OCI-LY1 (cell line): ENCODE data around the gene TIMP3.

ENCODE experiments used
- H2AFZ ChIP-seq: fragments of 200-600 bp; sonication (generic), shearing (Covaris generic); 2 replicates; pipeline ENCODE4 v1.6.0; 2014; ENCODE audit warnings: antibody characterized with exemption, mild to moderate bottlenecking, low read length
- H3F3A ChIP-seq: fragments of 200-600 bp; sonication (generic), shearing (Covaris generic); 2 replicates; pipeline ENCODE4 v1.6.0; 2014; ENCODE audit warnings: mild to moderate bottlenecking, antibody characterized with exemption, low read length, moderate library complexity; ENCODE audit not compliant: insufficient read depth
- H3K27ac ChIP-seq: fragments of 200-600 bp; sonication (generic); 2 replicates; pipeline ENCODE4 v1.5.1; 2014; ENCODE audit warnings: low read length, mixed run types, mild to moderate bottlenecking, low read depth; ENCODE audit not compliant: poor library complexity, severe bottlenecking
- H3K27me3 ChIP-seq: fragments of 200-600 bp; sonication (generic); 2 replicates; pipeline ENCODE4 v1.6.0; 2014; ENCODE audit warnings: antibody characterized with exemption, mild to moderate bottlenecking, low read length, moderate library complexity; ENCODE audit not compliant: insufficient read depth
- H3K36me3 ChIP-seq: fragments of 200-600 bp; sonication (generic); 2 replicates; pipeline ENCODE4 v1.6.1; 2014; ENCODE audit warnings: mild to moderate bottlenecking, antibody characterized with exemption, low read length, moderate library complexity, mixed read lengths; ENCODE audit not compliant: insufficient read depth
- H3K4me1 ChIP-seq: fragments of 200-600 bp; sonication (generic); 2 replicates; pipeline ENCODE4 v1.5.1; 2014; ENCODE audit warnings: mild to moderate bottlenecking, low read length, moderate library complexity; ENCODE audit not compliant: insufficient read depth, severe bottlenecking
- H3K4me2 ChIP-seq: fragments of 200-600 bp; sonication (generic), shearing (Covaris generic); 2 replicates; pipeline ENCODE4 v1.6.1; 2014; ENCODE audit warnings: low read length
- H3K4me3 ChIP-seq: fragments of 200-600 bp; sonication (generic); 2 replicates; pipeline ENCODE4 v1.5.1; 2014; ENCODE audit warnings: low read length, low read depth, mild to moderate bottlenecking, mixed read lengths; ENCODE audit not compliant: poor library complexity, severe bottlenecking
- H3K79me2 ChIP-seq: fragments of 200-600 bp; shearing (Covaris generic); 2 replicates; pipeline ENCODE4 v1.6.1; 2016; ENCODE audit warnings: mixed run types, low read length, mixed read lengths; ENCODE audit not compliant: insufficient read depth
- H3K9ac ChIP-seq: fragments of 200-600 bp; sonication (generic), shearing (Covaris generic); 2 replicates; pipeline ENCODE4 v1.6.1; 2014; ENCODE audit warnings: mild to moderate bottlenecking, low read length, mixed read lengths
- H3K9me2 ChIP-seq: fragments of 200-600 bp; sonication (generic), shearing (Covaris generic); 2 replicates; pipeline ENCODE4 v1.6.1; 2014; ENCODE audit warnings: low read depth, mild to moderate bottlenecking, low read length, mixed read lengths
- H3K9me3 ChIP-seq: fragments of 200-600 bp; shearing (Covaris generic); 2 replicates; pipeline ENCODE4 v1.6.1; 2014; ENCODE audit warnings: low read length, mixed read lengths
- H4K20me1 ChIP-seq: fragments of 200-600 bp; sonication (generic), shearing (Covaris generic); 2 replicates; pipeline ENCODE4 v1.6.0; 2016; ENCODE audit warnings: mild to moderate bottlenecking, low read length; ENCODE audit not compliant: insufficient read depth
- CTCF ChIP-seq: fragments of 200-600 bp; sonication (generic), shearing (Covaris generic); IDR thresholded peaks from 2 replicates; pipeline ENCODE4 v1.5.1; 2017; ENCODE audit warnings: mild to moderate bottlenecking, antibody characterized with exemption, low read length, moderate library complexity, mixed read lengths
- EZH2 ChIP-seq: fragments of 200-600 bp; sonication (generic), shearing (Covaris generic); IDR thresholded peaks from 2 replicates; pipeline ENCODE4 v1.8.0; 2017; ENCODE audit warnings: borderline replicate concordance, mixed run types, mild to moderate bottlenecking, antibody characterized with exemption, low read length, moderate library complexity, mixed read lengths

TIMP3 gene

GRCh38 chr22:32904044-32904443 lies 102.5 kb downstream of the TIMP3 start:
- Histone ChIP-seq H3K4me2 (no peak overlapping the region), H3K9ac (no peak overlapping the region), H3K27ac (no peak overlapping the region), H2AFZ (no peak overlapping the region), H4K20me1 (no peaks in the 10 kb centered on the region), H3K79me2 (no peaks in the 10 kb centered on the region), H3K36me3 (no peaks in the 10 kb centered on the region), H3K4me1 (no peaks in the 10 kb centered on the region), H3K9me2 (no peaks in the 10 kb centered on the region), H3K27me3 (no peaks in the 10 kb centered on the region), H3F3A (no peaks in the 10 kb centered on the region), H3K9me3 (no peaks in the 10 kb centered on the region), H3K4me3 (no peak overlapping the region)
- TF ChIP-seq EZH2: no peak

- no peak overlapping the region for H3K27ac ChIP-seq
- H3K4me1 ChIP-seq: no peaks in the 10 kb centered on the region
- no peak overlapping the region for H3K4me2 ChIP-seq
- H3K9me3 ChIP-seq: no peaks in the 10 kb centered on the region
- H3K27me3 ChIP-seq: no peaks in the 10 kb centered on the region
- no peaks in the 10 kb centered on the region for H3K36me3 ChIP-seq
- H3K9ac ChIP-seq: no peak overlapping the region
- no peaks in the 10 kb centered on the region for H4K20me1 ChIP-seq
- no peaks in the 10 kb centered on the region for H3K9me2 ChIP-seq
- H3K79me2 ChIP-seq: no peaks in the 10 kb centered on the region
- H3K4me3 ChIP-seq: no peak overlapping the region
- no peak overlapping the region for H2AFZ ChIP-seq
- H3F3A ChIP-seq: no peaks in the 10 kb centered on the region
- TF ChIP-seq CTCF (no peak), EZH2 (no peak)
Measured at GRCh38 chr22:32905400-32905799, 103.9 kb downstream of the TIMP3 start.

- no peak overlapping the region for H3K4me2 ChIP-seq
- TF ChIP-seq CTCF (no peak), EZH2 (no peak)
Measured at GRCh38 chr22:32909581-32910428, 108.3 kb downstream of the TIMP3 start.

GRCh38 chr22:32910429-32910772 lies 108.9 kb downstream of the TIMP3 start:
- H3K9me3 ChIP-seq: no peaks in the 10 kb centered on the region
- TF ChIP-seq CTCF (no peak), EZH2 (no peak)
- no peaks in the 10 kb centered on the region for H3K27me3 ChIP-seq
- no peaks in the 10 kb centered on the region for H3K36me3 ChIP-seq
- H3K79me2 ChIP-seq: no peaks in the 10 kb centered on the region
- H3F3A ChIP-seq: no peaks in the 10 kb centered on the region
- no peak overlapping the region for H3K27ac ChIP-seq
- no peak overlapping the region for H3K4me3 ChIP-seq
- no peak overlapping the region for H3K9ac ChIP-seq
- no peaks in the 10 kb centered on the region for H4K20me1 ChIP-seq
- no peak overlapping the region for H2AFZ ChIP-seq
- H3K4me2 ChIP-seq: no peak overlapping the region
- H3K4me1 ChIP-seq: no peaks in the 10 kb centered on the region
- no peaks in the 10 kb centered on the region for H3K9me2 ChIP-seq

More at GRCh38 chr22:32909581-32910428, 108.3 kb downstream of the TIMP3 start:
- H2AFZ ChIP-seq: no peak overlapping the region
- H3F3A ChIP-seq: no peaks in the 10 kb centered on the region
- no peak overlapping the region for H3K9ac ChIP-seq
- no peak overlapping the region for H3K4me3 ChIP-seq
- H3K4me1 ChIP-seq: no peaks in the 10 kb centered on the region
- no peaks in the 10 kb centered on the region for H3K79me2 ChIP-seq
- no peaks in the 10 kb centered on the region for H3K36me3 ChIP-seq
- no peak overlapping the region for H3K27ac ChIP-seq
- H3K9me3 ChIP-seq: no peaks in the 10 kb centered on the region
- H3K27me3 ChIP-seq: no peaks in the 10 kb centered on the region
- H3K9me2 ChIP-seq: no peaks in the 10 kb centered on the region
- no peaks in the 10 kb centered on the region for H4K20me1 ChIP-seq
